Spleen (tissue), 7 donors: Measurements from ENCODE around the gene LSM2.

ENCODE experiments used
- CTCF ChIP-seq, 11 experiments: fragments of 200-600 bp in 7 of 11; fragments of 450-650 bp in 4 of 11; sonication (generic) in 4 of 11; IDR thresholded peaks in 8 of 11; conservative IDR thresholded peaks in 3 of 11; 1 replicate in 7 of 11; 2 replicates in 4 of 11; pipeline versions ENCODE4 v1.4.0 to v1.8.0; 2016 to 2021; ENCODE audit warnings: antibody characterized with exemption in 11 of 11, inconsistent platforms in 4 of 11, mild to moderate bottlenecking in 1 of 11
- POLR2A ChIP-seq, 3 donors: fragments of 450-650 bp; IDR thresholded peaks; one replicate each; pipeline ENCODE4 v1.5.1; 2017; ENCODE audit warnings: antibody characterized with exemption in 3 of 3, mild to moderate bottlenecking in 1 of 3
- POLR2AphosphoS5 ChIP-seq, 3 donors: sonication (generic); formaldehyde crosslinking; IDR thresholded peaks; one replicate each; pipeline ENCODE4 v1.5.1; 2017; ENCODE audit warnings: antibody characterized with exemption in 3 of 3
- donor health status: DM: no; HTN: no; CAD: no; lungs with moderate emphysema.
- donor health status: DM: no; HTN: no; CAD: no.
- donor health status: DM: no; HTN: no; CAD: no.

GRCh38 chr6:31806470-31807272 lies at the start of gene LSM2:
- peak in 8 of 11 experiments; percentile 12 to 59 (median 39) for TF ChIP-seq CTCF (IDR thresholded peaks at IDR 0.05 in 8 of 11, conservative IDR thresholded peaks at IDR 0.05 in 3 of 11)
- peak; percentile 97 to 98 (median 98) for TF ChIP-seq POLR2AphosphoS5 (IDR thresholded peaks at IDR 0.05)
- TF ChIP-seq POLR2A (IDR thresholded peaks at IDR 0.05) = peak; percentile 10 to 69 (median 51)
